Stimulated activated CD4-positive, alpha-beta T cell treated with anti-CD3 and anti-CD28 coated beads, Interleukin-15, amount 100 ng/mL, for 24 hours (primary cell): ENCODE results near the gene BCL11B.

ENCODE experiments used
- DNase-seq: peaks from one replicate; pipeline ENCODE4 v3.0.0-alpha.2; 2020

The BCL11B gene

DNA sequence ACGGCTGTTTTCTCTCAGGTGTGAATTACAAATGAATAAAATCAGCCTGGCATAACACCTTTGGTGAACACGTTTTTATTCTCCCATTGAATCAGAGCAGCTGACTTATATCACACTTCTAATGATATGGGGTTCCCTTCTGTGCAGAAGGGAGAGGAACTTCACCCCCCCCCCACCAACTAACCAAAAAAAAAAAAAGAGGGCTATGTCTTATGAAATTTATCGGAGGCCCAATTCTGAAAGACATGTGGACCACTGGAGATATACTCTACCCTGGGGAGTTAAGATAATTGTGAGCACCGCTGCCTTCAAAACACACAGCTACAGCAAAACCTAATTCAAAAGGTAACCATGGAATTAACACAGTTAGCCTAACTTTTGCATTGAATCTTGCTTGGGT lies 4.6 kb downstream of the BCL11B start:
- DNase-seq = no peak

DNA sequence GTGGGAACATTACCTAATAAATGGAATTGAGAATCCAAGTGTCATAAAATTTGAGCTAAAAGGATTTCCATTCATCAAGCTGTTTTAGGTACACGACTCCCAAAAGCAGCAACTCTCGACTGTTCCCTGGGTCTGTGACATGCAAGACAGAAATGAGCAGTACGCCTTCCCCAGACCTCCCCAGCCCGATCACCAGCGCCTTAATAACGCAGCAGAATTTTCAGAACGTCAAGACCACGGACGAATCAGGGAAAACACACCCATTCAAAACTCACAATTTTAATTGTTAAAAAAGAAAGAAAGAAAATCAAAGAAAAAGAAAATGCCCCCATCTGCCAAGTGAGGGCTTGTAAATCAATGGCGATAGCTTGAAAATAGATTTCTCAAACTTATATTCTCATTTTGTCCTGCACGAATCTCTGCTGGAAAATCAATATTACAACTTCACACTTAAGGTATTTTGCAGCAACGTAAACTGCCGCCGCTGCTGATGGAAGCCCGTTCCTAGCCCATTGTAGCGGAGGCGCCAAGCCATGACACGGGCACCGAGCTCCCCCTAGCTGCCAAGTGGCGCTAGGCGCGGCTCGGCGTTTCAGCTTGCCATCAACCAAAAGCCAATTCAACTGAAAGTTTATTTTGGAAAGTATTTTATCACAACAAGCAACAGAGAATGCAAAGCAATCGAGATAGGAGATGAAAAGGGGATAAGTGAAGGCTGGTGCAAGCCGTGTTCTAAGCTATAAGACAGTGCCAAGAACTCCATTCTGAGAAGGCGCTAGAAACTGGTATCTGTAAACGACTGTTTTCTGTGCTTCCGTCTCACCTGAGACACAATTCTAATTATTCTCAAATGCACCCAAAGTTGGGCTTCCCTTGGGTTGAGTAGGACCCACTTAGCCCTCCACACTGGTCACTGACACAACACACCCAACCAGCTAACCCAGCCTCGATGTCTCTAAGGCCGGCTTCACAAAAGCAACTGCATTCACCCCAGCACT lies 5.5 kb downstream of the BCL11B start:
- peak; percentile 91 for DNase-seq

DNA sequence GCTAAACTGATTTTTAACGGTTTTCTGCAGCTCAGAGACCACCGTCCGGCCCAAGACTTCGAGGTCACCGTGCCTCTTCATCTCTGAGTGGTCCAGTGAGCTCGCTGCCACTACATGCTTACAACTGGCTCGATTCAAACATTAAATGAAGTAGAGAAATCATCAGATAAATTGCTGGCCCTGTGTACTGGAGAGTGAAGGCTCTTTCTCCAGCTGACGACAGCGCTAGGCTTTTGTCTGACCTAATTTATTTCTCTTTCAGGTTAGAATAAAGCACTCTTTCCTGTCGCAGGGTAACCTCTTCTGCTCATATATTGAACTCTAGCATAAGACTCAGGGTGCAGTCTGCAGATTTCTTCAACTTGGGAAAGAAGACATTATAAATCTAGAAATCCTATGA lies 6.4 kb downstream of the BCL11B start:
- no peak for DNase-seq

DNA sequence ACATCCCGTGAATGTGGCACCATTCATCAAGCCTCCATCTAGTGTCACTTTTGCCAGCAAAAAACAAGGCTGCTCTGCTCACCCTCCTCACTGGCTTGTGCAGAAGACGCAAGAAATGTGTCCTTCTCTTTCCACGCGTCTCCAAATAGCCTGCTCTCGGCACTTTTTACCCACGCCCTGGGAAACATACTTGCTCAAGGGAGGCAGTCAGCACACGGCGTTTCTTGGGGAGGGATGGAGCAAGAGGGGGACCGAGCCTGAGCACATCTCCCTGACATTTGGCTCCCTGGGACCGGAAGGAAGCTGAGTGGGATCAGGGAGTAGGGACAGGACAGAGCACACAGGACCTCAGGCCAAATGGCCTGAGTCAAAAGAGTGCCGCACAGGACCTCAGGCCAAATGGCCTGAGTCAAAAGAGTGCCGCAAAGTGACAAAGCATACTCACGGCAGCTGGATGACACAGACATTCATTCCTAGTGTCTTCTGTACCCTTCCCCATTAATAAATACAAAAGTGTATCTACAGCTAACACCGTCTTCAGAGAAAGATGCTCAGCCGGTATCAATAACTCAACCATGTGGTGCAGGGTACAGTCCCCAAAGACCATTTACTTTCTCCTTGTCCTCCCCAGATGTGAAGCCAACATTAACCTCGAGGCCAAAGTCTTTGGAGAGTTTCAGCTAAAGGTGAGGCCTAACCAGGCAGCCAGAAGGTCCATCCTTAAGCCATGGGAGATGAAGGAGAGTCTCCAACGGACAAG lies 7.1 kb downstream of the BCL11B start:
- peak; percentile 38 for DNase-seq

DNA sequence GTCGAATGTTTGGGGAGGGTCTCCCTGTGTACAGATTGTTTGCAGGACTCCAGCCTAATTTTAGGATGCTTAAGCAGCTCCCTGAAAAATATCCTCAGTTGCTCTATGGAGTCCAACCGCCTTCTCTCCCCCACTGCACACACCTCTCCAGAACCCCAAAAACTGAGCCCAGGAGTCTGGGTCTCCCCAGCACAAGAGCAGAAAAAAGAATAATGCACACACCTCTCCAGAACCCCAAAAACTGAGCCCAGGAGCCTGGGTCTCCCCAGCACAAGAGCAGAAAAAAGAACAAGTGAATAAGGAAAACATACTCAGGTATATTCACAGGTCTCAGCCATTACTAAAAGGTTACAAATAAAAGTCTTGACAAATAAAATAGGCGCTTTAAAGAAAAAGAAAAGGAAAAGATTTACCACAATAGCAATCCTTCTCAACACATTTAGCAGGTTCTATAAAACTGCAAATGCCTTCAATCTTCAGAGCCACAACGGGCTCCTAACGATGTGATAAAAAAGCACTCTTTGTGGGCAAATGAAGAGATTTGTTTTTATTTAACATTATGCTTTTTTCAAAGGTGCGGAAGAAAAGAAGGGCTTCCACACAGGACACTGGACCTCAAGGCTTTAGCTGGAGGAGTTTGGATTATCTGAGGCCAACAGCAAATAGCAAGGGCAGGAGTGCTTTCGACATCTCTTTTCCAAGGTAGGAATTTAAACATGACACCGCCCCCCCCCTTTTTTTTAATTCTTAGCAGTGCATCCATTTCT lies 8.2 kb downstream of the BCL11B start:
- DNase-seq = no peak

DNA sequence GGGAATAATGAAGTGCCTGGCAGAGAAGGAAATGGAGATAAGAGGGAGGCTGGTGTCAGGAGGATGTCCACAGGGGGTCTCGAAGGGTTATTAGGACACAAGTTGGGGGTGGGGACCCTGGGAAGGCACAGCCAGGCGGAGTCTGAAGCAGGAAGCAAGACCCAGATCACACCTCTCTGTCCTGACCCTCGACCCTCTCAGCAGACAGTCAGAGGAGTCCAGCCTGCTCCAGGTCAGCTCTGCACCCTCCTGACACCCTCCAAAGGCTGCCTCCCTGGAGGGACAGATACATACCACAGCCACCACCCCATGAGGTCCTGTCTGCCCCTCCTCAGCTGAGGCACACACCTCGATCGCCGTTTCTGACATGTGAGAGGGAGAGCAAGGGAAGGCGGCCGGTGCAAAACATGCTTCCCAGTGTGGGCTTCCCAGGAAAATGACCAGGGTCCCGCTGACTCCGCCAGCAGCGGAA lies 9.0 kb downstream of the BCL11B start:
- peak; percentile 32 for DNase-seq

DNA sequence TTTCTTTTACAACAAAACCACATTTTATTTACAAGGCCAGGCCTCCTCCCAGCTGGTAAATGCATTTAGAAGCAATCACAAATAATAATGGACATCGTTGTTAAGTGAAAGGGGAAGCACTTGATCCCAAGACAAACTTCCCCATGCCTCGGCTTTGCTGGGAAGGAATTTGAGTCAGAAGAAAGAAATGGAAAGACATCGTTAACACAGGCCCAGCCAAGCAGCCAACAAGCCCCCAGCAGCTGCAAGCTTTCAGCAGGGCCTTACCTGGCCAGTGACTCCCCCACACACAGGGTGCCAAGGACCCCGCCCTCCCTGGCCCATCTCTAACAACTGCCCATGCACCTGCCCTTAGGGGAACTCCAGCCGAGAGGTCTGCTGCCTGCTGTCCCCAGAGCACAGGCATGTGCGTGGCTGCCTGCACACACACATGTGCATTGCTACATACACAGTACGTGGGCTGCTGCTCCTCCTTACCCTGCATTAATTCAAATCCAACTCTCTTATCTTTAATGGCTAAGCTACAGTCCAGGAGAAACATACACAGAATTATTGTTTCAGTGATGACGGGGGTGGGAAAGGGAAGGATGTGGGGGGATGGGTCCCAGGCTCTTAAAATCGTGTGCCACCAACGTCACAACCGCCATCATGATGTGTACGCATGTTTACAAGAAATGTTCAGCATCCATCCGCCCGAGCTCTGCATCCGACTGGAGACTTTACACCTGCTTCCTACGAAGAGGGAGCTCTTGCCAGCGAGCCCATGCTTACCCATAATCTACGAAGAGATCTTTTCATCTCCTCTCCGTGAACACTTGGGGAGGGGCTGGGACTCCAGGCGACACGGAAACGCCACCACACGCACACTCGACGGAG lies 9.8 kb downstream of the BCL11B start:
- peak; percentile 82 for DNase-seq

DNA sequence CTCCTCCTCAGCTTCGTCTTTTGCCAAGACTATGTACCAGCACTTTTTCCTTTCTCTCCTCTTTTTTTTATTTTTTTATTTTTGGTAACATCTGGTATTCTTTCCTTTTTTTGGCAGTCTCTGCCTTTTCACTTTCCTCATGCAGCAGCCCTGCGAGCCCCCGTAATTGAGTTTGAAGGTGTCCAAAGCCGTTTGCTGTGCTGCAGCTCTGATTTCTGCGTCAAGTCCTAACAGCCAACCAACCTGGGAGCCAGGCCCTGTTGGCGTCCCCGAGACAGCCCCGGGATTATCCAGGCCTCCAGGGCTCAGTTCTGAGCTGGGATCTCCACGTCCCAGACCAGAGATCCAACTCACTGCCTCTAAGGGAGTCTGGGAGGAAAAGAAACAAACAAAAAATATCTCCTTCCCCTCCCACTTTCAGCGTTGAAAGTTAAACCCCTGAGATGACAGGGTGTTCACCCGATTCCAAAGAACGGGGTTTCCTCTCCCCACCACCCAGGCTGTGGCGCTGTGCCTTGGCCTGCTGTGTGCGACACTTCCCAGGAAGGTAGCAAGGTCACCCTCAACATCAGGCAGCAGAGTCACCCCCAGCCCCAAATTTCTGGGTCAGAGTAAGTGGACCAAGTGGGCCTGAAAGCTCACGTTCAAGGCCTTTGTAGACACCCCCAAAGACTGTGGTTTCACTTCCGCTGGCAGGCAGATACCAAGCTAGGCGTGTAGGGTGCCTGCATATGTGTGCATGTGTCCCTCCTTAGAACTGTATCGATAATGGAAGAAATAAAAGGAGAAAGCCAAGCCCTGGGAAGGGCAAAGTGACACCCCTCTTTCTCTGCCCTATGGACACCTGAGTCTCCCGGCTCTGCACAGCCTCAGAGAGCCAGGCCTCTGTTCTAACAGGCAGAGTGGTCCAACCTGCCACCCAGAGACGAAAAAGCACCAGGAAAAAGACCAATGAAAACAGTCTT lies 11.1 kb downstream of the BCL11B start:
- DNase-seq = peak; percentile 68

DNA sequence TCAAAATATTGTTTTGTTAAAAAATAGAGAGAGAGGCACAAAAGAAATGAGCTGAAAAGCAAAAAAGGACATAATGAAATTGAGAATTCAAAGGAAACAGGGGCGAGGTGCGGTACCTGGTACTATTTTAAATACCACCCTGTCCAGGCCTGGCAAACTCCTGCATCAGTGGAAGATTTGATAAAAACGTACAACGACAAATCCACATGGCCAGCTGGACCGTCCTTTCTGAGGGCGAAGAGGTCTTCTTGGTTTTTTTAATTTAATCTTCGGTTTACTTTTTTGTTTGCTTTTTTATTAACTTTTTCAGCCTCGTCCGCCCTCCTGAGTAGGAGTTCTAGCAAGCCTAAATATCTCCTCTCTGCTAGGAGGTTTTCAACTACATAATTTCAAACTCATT lies 11.9 kb downstream of the BCL11B start:
- no peak for DNase-seq

DNA sequence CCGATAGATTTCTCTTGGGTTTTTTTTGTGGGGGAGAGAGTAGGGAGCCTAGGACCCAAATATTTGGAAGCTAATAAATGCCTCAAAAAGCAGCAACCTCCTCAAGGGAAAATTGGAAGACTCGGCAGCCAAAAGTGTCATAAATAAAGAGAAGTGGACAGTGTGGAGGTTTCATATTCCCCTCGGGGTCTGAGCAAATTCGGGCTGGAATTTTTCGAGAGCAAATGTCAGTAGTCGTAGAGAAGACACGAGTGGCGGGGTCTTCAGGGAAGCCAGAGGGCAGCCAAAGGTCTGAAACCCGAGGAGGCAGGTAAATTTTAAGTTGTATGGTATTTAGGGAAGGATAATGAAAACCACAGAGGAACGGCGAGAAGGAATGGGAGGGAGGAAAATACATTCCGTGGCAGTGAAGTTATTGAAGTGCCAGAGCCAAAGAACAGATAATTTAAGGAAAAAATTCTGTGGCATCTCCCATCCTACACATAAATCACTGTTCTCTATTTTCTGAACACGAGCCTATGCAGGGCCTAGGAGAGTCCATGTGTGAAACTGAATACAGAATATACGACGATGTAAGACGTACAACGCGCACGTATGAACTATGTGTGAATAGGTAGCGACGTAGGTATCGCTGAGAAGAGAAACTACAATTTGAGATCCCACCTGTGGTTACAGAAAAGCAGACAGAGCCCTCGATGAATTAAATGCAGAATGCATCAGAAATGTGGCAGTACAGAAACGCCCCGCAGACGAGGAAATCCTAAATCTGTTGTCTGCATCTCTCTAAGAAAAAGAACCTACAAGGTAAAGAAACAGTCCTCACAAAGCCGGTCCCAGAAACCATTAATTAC lies 12.9 kb downstream of the BCL11B start:
- DNase-seq = peak; percentile 30

DNA sequence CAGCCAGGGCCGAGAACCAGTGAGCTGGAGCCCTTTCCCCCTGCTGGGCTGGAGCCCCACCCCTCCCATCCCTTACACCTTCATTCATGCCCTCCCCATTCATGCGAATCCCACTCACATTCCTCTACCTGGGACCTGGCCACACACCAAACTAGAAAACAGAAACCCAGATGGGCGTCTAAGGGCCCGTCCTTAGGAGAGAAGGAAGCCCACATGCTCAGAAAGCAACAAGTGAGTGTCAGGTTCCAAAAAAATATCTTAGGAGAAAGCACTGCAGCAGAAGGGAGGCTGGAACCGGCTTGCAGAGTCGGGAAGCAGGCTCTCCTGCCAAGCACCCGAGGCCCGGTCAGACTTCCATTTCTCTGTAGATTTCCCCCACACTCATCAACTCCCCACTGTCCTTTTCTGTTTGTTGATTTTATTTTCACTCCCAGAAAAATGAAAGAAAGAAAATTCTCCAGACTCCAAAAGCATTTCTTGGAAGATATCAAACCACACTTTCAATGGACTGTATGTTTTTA lies 13.6 kb downstream of the BCL11B start:
- DNase-seq = no peak

DNA sequence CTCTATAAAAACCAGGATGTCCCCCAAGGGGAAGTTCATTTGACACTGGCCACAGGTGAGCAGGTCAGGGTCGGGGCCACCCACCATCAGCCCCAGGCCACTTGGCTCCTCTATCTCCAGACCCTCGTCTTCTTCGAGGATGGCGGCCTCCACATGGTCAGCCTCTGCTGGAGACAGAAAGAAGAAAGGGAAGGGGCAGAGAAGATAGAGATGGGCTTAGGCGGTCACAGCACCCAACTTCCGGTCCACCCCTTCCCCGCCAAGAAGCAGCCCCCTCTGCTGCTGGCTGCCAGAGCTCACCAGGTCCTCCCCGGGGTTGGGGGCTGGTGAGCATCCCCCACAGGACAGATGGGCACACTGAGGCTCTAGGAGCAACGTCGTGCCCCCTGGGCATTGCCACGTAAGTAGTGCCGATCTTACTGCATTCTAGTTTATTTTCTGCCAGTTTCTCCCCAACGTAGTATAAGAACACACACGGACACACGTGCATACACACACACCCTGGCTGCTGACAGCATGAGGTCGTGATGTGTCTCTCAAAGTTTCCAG lies 14.2 kb downstream of the BCL11B start:
- DNase-seq = peak; percentile 46

DNA sequence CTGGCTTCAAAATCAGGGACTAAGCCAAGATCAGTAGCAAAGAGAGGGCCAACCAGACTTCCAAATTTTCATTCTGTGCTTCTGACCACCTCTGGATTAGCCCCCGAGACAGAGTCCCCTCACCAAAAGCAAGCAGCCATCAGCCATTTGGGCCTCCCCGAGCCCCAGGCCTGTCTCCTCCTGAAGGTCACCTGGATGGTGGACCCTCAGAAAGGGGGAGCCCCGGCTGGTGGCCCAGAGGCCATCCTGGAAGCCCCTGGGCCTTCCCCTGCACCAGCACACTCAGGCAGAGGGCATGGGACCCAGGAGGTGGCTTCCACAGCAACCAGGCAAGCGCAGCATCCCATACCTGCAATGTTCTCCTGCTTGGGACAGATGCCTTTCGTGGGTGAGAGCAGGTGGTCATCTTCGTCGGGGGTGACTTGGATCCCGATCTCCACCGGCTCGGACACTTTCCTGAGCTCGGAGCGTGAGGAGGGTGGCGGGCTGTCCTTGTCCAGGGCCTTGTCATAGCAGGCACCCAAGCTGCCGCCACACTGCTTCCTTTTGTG lies 14.8 kb downstream of the BCL11B start:
- peak; percentile 12 for DNase-seq

DNA sequence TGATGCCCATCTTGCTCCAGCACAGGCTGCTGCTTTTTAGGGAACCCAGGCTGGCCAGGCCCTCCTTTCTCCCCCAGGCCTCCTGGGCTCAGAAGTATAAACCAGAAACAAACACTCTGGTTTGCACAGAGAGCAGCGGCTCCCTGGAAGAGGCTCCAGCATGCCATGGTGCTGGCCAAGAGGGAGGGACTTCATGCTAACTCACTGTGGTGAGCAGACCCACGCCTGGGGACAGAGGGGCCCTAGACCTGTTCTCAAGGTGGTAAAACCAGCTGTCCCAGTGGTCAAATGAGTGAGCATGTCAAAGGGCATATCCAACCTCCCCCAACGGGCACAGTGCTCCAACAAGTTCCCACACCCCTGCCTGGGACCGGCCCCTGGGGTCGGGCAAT lies 15.5 kb downstream of the BCL11B start:
- no peak for DNase-seq

DNA sequence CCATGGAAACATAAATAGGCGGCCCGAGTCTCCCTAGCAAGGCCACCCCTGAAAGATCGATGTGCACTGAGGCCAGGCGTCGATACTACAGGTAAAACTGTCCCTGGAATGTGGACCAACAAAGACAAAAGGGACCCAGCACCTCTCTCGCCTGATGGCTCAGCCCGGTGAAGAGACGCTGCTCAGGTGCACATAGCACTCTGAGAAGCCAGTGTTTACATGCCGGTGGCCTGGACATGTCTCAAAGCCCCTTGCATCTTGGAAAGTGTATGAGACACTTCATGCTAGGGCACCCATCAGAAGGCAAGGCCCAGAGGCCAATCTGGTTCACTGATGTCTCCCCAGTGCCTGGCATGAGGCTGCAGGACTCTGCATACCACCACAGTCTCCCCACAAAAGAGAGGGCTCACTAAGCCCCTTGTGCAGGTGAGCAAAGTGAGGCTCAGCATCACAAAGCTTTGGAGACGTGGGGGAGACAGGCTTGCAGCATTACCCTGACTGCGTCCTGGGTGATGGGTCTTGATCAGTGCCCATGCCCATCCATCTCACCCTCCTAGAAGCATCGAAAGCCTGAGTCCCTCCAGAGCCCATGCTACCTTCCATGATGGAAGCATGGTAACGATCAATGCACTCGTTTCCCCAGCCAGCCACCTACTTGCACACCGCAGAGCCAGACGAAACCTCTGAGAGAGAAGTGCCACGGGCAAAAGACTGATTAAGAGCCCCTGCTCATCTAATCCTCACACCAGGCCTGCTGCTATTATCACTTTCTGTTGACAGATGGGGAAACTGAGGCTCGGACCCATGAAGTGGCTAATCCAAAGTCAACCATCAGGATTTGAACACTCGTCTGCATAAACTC lies 16.1 kb downstream of the BCL11B start:
- no peak for DNase-seq

DNA sequence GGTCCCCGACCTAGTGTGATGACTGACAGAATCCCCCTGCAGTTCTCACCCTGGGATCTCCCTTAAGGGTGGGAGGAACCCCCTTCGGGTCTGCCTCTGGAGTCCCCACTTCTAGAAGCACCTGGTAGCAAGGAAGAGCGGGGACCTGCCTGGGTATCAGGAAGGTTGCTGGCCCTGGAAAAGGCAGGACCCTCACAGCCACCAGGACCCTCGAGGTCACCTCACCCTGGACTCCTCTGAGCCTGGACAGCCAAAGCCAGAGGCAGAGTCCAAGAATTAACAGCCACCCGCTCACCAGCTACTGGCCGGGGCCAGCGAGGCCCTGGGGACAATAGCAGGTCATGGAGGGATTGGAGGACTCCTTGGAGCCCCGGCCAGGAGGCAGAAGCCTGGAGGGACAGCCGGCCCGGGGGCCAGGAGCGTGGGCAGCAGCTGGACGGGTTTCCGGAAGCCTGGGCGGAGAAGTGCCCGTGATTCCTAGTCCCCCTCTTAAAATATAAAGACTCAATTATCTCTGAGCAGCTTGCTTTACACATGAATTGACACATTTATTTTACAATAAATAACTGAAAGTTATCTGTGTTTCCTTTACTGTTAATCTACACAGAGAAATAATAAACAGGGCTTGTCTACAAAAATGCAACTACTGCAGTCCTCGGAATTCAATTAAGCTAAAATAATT lies 17.5 kb downstream of the BCL11B start:
- DNase-seq = no peak

DNA sequence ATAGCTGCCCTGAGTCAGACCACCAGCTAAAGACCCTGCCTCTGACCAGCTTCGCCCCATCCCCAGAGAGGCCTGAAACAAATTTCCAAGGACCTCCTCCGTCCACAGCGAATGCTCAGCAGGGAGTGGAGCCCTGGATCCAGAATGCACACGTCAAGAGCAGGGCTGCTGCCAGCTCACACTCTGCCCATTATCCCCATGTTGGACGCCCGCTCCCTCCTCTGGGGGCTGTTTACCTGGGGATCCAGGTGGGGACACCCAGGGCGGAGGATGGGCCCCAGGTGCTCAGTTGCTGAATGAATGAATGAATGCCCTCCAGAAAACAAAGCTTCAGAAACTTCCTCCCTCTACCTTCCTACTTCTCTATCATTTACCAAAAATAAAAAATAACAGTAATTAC lies 18.1 kb downstream of the BCL11B start:
- DNase-seq = no peak
